RPMI7951 (cell line): ENCODE results near the gene TCF25. TPM values are rescaled to one million over a fixed set of nuclear protein-coding genes. Genes with fewer than 3 reads are reported as not detected.

Experiments used
- DNase-seq: peaks from one replicate; pipeline ENCODE4 v3.0.0-alpha.2; 2012; ENCODE audit warnings: low read depth
- total RNA-seq: library from RNA; depleted of rRNA; stranded (reverse); fragments of >200 nt; shearing (Covaris generic); gene quantifications from 2 replicates; pipeline ENCODE4 v1.2.3, GENCODE V29; 2014; rRNA removed

TCF25 gene
- total RNA-seq, 1 experiment from 2014 or later, result 93.7 TPM

GRCh38 chr16:89945654-89946053 lies 72.3 kb downstream of the TCF25 start:
- DNase-seq, result no peak

DNA sequence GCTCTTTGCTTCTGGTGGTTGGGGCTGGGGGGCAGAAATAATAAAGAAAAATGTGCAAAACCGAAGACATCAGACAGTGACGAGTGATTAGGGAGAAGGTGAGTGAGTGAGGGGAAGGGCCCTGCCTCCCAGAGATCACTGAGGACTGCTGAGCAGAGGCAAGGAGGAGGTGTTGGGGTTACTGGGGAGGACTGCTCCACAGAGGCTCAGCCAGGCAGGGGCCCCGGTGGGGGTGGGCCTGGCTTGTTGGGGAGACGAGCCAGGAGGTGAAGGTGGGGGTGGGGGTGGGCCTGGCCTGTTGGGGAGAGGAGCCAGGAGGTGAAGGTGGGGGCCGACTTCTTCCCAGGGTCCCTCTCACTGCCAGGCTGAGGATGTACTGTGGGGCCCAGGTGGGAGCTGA lies 73.1 kb downstream of the TCF25 start:
- no peak for DNase-seq

DNA sequence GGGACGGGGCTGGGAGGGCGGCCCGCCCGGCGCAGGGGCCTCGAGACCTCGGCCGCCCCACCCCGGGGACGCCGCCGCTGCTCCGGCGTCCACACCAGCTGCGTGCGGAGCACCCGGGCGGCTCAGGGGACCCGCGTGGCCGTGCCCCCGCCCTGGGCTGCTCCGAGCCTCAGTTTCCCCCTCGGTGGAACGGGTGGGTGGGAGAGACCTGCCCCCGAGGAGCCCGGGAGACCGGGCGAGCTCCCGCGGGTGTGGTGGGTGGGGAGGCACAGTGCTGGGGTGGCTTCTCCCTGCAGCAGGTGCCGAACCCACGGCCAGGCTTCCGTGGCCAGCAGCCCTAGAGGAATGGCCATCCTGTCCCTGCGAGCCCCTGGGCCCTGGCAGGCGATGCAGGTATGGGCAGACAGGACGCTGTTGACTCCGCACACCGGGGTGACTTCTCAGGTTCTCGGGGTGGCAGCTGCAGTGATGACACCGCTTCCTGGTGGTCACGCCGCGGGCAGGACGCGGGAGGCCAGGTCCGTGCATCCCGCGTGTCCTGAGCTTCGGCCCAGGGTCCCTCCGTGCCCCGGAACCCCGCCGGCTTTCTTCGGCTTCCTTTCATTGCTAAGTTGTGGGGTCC lies 75.8 kb downstream of the TCF25 start:
- no peak for DNase-seq

DNA sequence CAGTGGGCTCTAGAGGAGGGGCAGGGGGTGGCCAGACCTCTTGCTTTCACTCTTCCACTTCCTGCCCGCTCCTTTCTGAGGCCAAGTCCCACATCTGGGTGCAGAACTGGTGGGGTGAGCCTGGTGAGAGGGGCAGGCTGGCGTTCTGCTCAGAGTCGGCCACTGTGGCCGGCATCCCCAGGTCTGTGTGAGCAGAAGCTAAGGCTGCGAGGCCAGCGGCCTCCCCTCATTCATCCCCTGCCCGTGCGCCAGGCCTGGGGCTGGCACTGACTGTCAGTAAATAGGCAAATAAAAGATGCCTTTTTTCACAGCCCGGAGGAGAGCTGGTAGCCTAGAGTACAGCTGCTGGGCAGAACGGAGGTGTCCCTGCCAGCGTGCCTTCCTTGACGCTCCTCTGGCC lies 76.4 kb downstream of the TCF25 start:
- DNase-seq, result no peak

GRCh38 chr16:89951509-89951908 lies 78.1 kb downstream of the TCF25 start:
- no peak for DNase-seq

GRCh38 chr16:89952049-89952448 lies 78.7 kb downstream of the TCF25 start:
- no peak for DNase-seq

DNA sequence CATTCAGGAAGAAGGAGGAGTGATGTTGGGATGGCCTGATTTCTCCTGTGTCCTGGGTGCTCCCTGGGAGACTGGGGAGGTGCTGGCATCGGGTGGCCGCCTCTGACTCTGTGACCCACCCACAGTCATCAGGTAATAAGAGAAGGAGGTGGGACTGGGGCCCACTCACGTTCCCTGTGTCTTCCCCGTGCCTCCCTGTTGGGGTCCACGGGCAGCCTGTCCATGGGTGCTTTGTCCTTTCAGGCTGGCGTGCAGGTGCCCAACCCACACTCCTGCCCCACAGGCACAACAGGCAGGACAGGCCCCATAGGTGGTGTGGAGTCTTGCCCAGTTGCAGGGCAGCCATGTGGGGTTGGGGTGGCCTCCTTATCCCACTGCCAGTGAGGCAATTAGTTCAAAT lies 79.2 kb downstream of the TCF25 start:
- DNase-seq, result no peak

DNA sequence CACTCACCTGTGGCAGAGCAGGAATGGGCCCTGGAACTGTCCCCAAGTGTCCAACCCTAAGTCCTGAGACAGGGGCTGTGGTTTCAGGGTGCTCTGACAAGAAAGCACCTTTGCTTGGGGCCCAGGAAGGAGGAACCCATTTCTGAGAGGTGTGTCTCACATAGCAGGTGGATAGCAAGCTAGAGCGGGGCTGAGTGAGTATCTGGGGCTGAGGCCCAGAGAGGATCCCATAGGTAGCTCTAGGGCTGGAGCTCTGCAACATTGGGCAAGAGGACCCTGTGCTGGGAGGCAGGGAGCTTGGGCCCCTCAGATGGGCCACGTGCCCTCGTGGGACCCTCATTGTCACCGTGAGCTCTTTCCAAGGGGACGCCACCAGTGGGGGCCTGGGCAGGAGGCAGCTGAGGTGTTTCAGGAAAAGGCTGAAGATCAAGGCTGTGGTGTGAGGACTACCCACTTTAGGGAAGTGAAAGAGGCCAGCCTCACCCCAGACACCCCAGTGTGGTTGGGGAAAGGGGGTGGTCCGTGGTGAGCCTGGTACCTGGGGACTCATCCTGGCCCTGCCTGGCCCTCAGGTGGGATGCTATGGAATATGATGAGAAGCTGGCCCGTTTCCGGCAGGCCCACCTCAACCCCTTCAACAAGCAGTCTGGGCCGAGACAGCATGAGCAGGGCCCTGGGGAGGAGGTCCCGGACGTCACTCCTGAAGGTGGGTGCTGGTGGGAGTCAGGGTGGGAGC lies 80.4 kb downstream of the TCF25 start:
- no peak for DNase-seq

DNA sequence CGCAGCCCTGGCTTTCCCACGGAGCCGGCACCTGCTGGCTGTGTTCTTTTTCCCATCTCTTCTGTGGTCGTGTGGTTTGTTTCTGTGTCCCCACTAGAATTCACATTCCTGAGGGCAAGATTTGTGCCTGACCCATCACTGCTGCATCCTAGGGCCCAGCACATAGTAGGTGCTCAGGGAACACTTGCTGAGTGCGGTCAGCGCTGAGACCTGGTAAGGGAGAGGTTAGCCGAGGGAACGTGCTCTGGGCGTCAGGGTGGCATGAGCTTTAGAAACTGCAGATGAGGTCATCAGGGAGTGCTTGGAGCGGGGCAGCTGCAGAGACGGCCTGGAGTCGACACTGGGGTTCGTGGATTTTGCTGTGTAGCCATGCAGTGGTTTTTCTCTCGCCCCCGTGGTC lies 81.1 kb downstream of the TCF25 start:
- DNase-seq, result no peak

DNA sequence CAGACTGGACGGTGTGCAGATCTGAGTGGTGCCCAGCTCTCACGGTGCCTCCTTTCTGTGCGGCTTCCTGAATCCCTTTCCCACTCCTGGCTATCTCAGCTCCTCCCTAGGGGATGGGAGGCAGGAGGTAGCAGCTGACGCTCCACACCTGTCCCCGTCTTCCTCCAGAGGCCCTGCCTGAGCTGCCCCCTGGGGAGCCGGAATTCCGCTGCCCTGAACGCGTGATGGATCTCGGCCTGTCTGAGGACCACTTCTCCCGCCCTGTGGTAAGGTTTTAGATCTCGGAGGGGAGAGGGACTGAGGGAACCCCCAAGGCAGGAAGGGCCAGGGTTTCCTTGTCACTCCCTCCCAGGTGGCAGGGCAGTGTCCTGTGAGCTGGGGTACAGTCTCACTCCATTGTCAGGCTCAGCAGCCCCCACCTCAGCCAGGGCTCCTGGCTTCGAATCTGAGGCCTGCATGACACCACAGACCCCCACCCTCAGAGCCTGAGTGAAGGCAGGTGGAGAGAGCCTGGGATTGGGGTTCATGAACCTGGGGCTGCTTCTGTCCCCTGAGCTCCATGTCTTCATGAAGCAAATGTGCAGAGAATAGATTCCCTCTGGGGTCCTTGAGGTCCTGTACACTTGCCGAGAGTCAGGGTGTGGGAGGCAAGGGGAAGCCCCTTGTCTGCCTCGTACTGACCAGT lies 81.8 kb downstream of the TCF25 start:
- no peak for DNase-seq

- DNase-seq, result no peak
Measured at GRCh38 chr16:89956505-89957215, 83.3 kb downstream of the TCF25 start.

- DNase-seq, result no peak
Measured at GRCh38 chr16:89957216-89957785, 83.9 kb downstream of the TCF25 start.

DNA sequence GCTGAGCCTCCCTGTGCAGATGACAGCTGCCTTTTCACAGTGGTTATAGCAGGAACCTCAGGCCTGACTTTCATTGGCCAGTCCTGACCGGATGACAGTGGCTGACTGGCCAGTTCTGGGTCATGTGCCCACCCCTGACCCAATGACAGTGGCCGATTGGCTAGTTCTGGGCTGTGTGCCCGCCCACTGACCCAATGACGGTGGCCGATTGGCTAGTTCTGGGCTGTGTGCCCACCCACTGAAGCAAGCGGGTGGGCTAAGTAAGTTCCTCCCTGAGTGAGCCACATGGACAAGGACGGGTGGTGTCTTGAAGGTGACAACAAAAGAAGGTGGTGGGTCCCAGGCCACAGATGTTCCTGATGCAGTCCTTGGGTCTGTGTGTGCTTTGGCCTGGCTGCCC lies 84.7 kb downstream of the TCF25 start:
- DNase-seq, result peak; percentile 18

DNA sequence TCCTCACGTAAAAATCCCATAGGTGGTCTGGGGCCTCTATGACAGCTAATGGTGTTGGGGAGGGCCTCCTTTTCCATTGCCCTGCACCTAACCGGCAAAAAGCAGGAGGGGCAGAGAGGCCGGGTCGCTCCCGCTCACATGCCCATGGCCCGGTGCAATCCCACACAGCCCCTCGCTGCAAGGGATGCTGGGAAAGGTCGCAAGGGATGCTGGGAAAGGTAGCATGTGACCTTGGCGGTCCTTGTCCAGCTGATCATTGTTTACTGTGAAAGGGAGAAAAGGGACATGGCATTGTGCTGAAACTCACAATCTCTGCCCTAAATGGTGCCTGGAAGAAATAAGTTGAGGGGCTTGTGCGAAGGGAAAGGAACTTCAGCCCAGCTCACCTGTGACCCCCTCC lies 85.2 kb downstream of the TCF25 start:
- DNase-seq, result no peak

- no peak for DNase-seq
Measured at GRCh38 chr16:89960966-89961365, 87.6 kb downstream of the TCF25 start.

Other genes with a start within 250 kb of the TCF25 start
- 115 and 120 TPM in 2 replicates for gene CHMP1A, start 215.9 kb upstream of the TCF25 start, total RNA-seq
- 5.5 and 9.6 TPM in 2 replicates for gene SPATA33, start 215.8 kb upstream of the TCF25 start, total RNA-seq
- gene CDK10, start 186.9 kb upstream of the TCF25 start, total RNA-seq, result 24.5 and 29.0 TPM in 2 replicates
- 9.5 and 15.1 TPM in 2 replicates for gene SPATA2L, start 171.9 kb upstream of the TCF25 start, total RNA-seq
- 2.8 and 3.5 TPM in 2 replicates for gene VPS9D1, start 152.7 kb upstream of the TCF25 start, total RNA-seq
- 6.8 and 11.4 TPM in 2 replicates for gene ZNF276, start 152.1 kb upstream of the TCF25 start, total RNA-seq
- gene FANCA, start 56.9 kb upstream of the TCF25 start, total RNA-seq, result 28.2 and 33.5 TPM in 2 replicates
- gene SPIRE2, start 45.1 kb upstream of the TCF25 start, total RNA-seq, result 1.8 and 3.3 TPM in 2 replicates
- gene MC1R, start 45.3 kb downstream of the TCF25 start, total RNA-seq, result 2.0 and 2.8 TPM in 2 replicates
- gene TUBB3, start 49.8 kb downstream of the TCF25 start, total RNA-seq, result 229 and 237 TPM in 2 replicates
- gene DEF8, start 75.2 kb downstream of the TCF25 start, total RNA-seq, result 97.2 and 143 TPM in 2 replicates
- 7.7 TPM in 2 replicates for gene DBNDD1, start 145.9 kb downstream of the TCF25 start, total RNA-seq
- gene PRDM7, start 203.7 kb downstream of the TCF25 start, total RNA-seq, result not detected in 2 replicates